CD4-positive, alpha-beta T cell treated with Interleukin-6 at 100 ng/mL for 8 hours (primary cell): ENCODE measurements around the gene CLEC17A.

Experiments
- DNase-seq: peaks from one replicate; pipeline ENCODE4 v3.0.0-alpha.2; 2020; ENCODE audit warnings: mixed read lengths, low spot score

The CLEC17A gene

DNA sequence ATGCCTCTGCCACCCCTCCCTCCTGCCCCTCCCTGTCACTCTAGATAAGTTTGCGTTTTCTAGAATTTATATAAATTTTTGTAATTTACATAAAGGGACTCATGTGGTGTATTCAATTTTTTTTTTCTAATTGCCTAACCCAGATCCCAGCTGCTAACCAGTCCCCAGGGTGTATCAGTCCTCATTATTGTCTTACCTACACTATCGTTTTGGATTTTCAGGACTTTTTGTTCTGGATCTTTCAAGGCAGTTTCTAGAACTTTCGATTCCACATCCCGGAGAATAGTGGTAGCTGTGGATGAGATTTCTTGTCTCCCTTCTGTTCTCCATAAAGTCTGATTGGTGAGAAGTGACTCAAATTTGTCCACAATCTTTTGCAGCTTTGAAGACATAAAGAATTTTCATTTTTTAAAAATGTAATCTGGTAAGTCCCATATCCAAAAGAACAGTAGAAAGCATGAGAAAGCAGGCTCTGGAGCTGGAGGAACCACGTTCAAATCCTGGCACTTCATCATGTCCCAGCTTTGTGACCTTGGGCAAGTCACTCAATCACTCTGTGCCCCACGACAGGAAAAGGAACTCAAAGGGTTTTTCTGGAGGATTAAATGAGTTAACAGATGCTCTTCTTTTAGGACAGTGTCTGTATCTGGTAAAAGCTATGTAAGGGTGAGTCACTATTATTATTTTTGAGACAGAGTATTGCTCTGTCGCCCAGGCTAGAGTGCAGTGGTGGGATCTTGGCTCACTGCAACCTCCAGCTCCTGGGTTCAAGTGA is 72.1 kb downstream of the CLEC17A start:
- no peak for DNase-seq

GRCh38 chr19:14655726-14656125 is 72.8 kb downstream of the CLEC17A start:
- no peak for DNase-seq

- DNase-seq: no peak
Observed at GRCh38 chr19:14659874-14660489, 77.1 kb downstream of the CLEC17A start.

DNA sequence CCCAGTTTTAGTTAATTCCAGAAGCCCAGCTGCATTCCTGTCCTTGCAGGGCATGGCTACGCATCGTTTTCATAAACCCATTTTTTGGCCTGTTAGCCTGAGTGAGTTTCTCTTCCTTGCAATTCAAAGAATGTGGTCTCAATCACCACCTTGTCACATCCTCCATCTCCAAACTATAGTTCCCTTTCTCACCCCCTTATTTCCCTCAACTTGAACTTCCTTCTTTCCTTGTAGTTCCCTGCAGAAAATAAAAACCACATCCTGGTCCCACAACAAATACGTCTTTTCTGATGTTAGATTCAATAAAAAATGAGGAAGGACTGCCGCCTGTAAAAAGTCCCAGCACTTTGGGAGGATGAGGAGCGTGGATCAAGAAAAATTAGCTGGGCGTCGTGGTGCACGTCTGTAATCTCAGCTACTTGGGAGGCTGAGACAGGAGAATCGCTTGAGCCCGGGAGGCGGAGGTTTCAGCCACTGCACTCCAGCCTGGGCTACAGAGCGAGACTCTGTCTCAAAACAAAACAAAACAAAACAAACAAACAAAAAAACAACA is 78.6 kb downstream of the CLEC17A start:
- DNase-seq: no peak
